ENCODE data around the gene AOPEP. TPM values are rescaled to one million over a fixed set of nuclear protein-coding genes. Genes with fewer than 3 reads are reported as not detected.

The AOPEP gene
- total RNA-seq, 2 experiments from 2014 or later: 10.7 to 12.2 TPM

DNA sequence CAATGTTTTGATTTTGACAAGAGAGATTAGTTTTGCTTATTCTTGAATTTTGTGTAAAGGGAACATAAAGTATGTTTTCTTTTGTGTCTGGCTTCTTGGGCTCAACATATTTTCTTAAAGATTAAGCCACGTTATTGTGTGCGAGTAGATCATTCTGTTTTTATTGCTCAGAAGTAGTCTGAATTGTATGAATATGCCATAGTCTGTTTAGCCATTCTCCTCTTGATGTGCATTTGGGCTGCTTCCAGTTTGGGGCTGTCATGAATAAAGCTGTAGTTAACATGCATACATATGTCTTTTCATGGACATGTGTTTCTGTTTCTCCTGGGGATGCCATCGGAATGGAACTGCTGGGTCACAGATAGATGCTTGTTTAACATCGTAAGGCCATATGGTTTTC is 392.1 kb downstream of the AOPEP start:
- Mint-ChIP-seq H3K27me3 (no peaks in the 10 kb centered on the region), H3K27ac (no peak overlapping the region), H3K4me3 (no peak overlapping the region), H3K9me3 (no peaks in the 10 kb centered on the region), H3K4me1 (ENCODE audit: low read depth) (no peaks in the 10 kb centered on the region), H3K36me3 (no peaks in the 10 kb centered on the region)
- ChIA-PET POLR2A (no interaction called here), CTCF (interaction anchor here (0.9 to 1.2 kb wide), 4 partner anchors 8 to 438 kb away, joined by 3 to 5 read pairs (median 4); no protein-coding TSS in a partner anchor)
- no peak for DNase-seq
- intact Hi-C loops (cut with micrococcal nuclease): no loop called here

DNA sequence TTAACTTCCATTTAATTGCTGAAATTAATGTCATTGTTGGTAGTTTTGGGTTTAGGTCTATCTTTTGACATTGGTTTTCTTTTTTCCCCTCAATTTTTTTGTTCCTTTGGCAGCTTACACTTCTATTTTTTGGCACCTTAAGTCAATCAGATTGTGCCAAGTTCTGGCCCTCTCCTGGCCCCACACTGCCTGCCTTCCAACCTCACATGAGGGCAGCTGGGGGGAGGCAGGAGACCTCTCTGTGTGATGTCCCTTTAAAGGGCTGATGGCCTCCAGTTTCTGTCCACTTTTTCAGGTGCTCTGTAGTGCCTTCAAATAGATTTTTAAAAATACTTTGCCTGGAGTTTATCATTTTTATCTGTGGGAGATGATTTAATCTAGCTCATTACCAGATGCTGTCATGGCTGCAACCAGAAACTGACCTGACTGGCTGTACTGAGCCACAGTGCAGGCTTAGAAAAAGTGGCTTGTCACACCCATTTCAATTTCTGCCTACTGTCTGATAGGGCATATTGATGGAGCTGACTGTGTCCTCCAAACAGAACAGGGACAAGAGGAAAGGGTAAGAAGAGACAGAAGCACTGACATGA is 394.4 kb downstream of the AOPEP start:
- ChIA-PET CTCF (interaction anchor here (0.7 to 2.7 kb wide), 2 partner anchors 10 to 417 kb away, joined by 3 to 9 read pairs; no protein-coding TSS in a partner anchor), POLR2A (no interaction called here)
- H3K36me3 Mint-ChIP-seq: peaks cover 2% of the 10 kb centered on the region
- no peak overlapping the region for H3K4me3 Mint-ChIP-seq
- no peaks in the 10 kb centered on the region for H3K4me1 Mint-ChIP-seq (ENCODE audit: low read depth)
- no peaks in the 10 kb centered on the region for H3K9me3 Mint-ChIP-seq
- intact Hi-C loops (cut with micrococcal nuclease): no loop called here
- no peak for DNase-seq
- H3K27me3 Mint-ChIP-seq: no peaks in the 10 kb centered on the region
- H3K27ac Mint-ChIP-seq: no peak overlapping the region

DNA sequence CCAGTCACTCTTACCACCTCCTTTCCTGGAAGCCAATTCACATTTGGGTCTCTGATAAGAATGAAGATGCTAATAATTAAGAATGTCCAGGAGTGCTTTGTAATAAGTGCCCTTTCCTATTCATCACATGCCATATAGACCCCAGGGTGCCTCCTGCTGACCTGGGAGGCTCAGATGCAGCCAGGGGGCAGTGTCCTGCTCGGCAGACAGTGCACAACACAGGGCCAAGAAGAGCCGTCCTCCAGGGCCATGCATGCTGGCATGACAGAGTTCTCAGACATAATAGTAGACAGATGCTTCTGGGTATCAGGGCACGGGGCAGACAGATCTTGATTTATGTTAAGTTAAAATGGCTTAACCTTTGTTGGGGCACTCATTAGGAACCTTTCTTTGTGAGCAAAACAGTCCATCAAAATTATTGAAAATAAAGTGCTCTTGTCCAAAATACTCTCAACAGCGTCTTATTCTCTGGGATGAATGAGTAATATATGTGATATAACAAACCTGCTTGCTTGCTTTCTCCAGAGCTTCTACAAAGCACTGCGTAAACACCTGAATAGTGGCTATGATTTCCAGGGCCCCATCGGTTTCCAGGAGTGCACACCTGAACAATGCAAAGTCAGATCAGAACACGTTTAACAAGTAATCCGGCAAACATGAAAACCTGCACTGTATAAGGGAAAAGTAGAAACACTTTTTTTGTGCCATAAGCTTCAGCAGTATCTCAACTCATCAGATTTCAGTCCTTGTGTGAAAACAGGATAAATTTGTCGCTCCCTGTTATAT is 398.3 kb downstream of the AOPEP start:
- POLR2A ChIA-PET: no interaction called here
- intact Hi-C loops (cut with micrococcal nuclease): loop anchor here (5.0 kb wide), 1 partner anchor 457 kb away; no protein-coding TSS in a partner anchor
- Mint-ChIP-seq H3K9me3 (no peaks in the 10 kb centered on the region), H3K4me1 (ENCODE audit: low read depth) (no peaks in the 10 kb centered on the region), H3K4me3 (no peak overlapping the region), H3K27me3 (no peaks in the 10 kb centered on the region), H3K36me3 (peaks cover 2% of the 10 kb centered on the region), H3K27ac (no peak overlapping the region)
- DNase-seq: no peak
- CTCF ChIA-PET: interaction anchor here (1.2 to 12.4 kb wide), 5 partner anchors 43 to 456 kb away, joined by 3 to 348 read pairs (median 86); no protein-coding TSS in a partner anchor

GRCh38 chr9:95125652-95126051 is 399.2 kb downstream of the AOPEP start:
- ChIA-PET POLR2A (no interaction called here), CTCF (interaction anchor here (0.7 to 12.4 kb wide), 10 partner anchors 43 to 571 kb away, joined by 3 to 348 read pairs (median 5); partner anchors contain the start of gene PCAT7)
- H3K36me3 Mint-ChIP-seq: peaks cover 2% of the 10 kb centered on the region
- DNase-seq: no peak
- no peaks in the 10 kb centered on the region for H3K4me1 Mint-ChIP-seq (ENCODE audit: low read depth)
- H3K27me3 Mint-ChIP-seq: no peaks in the 10 kb centered on the region
- intact Hi-C loops (cut with micrococcal nuclease): loop anchor here (5.0 kb wide), 1 partner anchor 458 kb away; no protein-coding TSS in a partner anchor
- H3K4me3 Mint-ChIP-seq: no peak overlapping the region
- no peaks in the 10 kb centered on the region for H3K9me3 Mint-ChIP-seq
- H3K27ac Mint-ChIP-seq: no peak overlapping the region

GRCh38 chr9:95126739-95127138 is 400.2 kb downstream of the AOPEP start:
- no peaks in the 10 kb centered on the region for H3K27me3 Mint-ChIP-seq
- no peaks in the 10 kb centered on the region for H3K4me1 Mint-ChIP-seq (ENCODE audit: low read depth)
- no peak overlapping the region for H3K27ac Mint-ChIP-seq
- H3K36me3 Mint-ChIP-seq: peaks cover 2% of the 10 kb centered on the region
- no peak overlapping the region for H3K4me3 Mint-ChIP-seq
- intact Hi-C loops (cut with micrococcal nuclease): loop anchor here (1.0 to 5.0 kb wide), 3 partner anchors 343 to 459 kb away; no protein-coding TSS in a partner anchor
- H3K9me3 Mint-ChIP-seq: no peaks in the 10 kb centered on the region
- CTCF ChIA-PET: interaction anchor here (1.0 to 12.4 kb wide), 17 partner anchors 9 to 572 kb away, joined by 3 to 348 read pairs (median 5); partner anchors contain the start of gene PCAT7
- POLR2A ChIA-PET: no interaction called here
- DNase-seq: no peak

DNA sequence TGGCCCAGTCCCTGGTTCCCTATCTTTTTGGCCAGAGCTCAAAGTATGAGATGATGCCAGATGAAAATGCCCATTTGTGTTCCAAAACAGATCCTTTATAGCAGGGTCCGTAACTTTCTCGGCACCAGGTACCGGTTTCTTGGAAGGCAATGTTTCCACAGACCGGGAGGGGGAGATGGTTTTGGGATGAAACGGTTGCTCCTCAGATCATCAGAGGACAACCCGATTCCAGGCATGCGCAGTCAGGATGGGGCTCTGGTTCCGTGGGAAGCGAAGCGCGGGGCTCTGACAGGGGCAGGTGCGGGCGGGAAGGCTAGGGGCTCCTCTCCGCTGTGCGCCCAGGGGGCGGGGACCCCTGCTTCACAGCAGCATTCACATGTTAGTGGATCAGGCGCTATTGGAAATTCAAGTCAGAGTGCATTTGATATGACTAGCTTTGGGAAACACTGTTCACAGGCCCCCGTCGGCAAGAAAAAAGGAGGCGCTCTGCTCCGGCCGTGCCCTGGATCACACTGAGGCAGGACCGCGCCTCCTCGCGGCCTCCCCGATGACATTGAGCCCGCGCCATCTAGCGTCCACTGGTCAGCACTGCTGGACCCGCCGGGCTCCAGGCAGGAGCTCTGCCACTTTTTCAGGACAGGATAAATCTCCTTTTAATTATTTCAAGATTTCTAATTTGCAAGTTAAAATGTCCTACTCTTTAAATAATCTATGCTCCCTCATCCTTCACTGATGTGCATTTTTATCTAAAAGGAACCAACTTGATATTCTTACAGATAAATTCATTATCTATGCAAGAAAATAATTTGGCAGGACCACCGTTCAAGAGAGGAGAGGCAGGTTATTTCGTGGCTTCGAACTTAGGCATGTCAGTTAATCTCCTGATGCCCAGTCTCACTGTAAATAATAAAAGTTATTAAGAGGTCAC is 401.0 kb downstream of the AOPEP start:
- H3K27me3 Mint-ChIP-seq: no peaks in the 10 kb centered on the region
- intact Hi-C loops (cut with micrococcal nuclease): loop anchor here (1.0 to 5.0 kb wide), 3 partner anchors 344 to 460 kb away; no protein-coding TSS in a partner anchor
- no peak overlapping the region for H3K4me3 Mint-ChIP-seq
- H3K4me1 Mint-ChIP-seq (ENCODE audit: low read depth): no peaks in the 10 kb centered on the region
- CTCF ChIA-PET: interaction anchor here (0.6 to 12.4 kb wide), 52 partner anchors 8 to 1090 kb away, joined by 3 to 348 read pairs (median 4); partner anchors contain the start of genes AOPEP and PCAT7
- DNase-seq: peak; percentile 84
- POLR2A ChIA-PET: interaction anchor here (0.5 to 1.0 kb wide), 2 partner anchors 116 to 446 kb away, joined by 3 read pairs; no protein-coding TSS in a partner anchor
- H3K9me3 Mint-ChIP-seq: no peaks in the 10 kb centered on the region
- H3K36me3 Mint-ChIP-seq: peaks cover 2% of the 10 kb centered on the region
- H3K27ac Mint-ChIP-seq: no peak overlapping the region

GRCh38 chr9:95128177-95128524 is 401.7 kb downstream of the AOPEP start:
- H3K27ac Mint-ChIP-seq: no peak overlapping the region
- H3K36me3 Mint-ChIP-seq: peaks cover 2% of the 10 kb centered on the region
- no peaks in the 10 kb centered on the region for H3K27me3 Mint-ChIP-seq
- H3K4me1 Mint-ChIP-seq (ENCODE audit: low read depth): no peaks in the 10 kb centered on the region
- ChIA-PET CTCF (interaction anchor here (0.6 to 12.4 kb wide), 49 partner anchors 9 to 1090 kb away, joined by 3 to 348 read pairs (median 4); partner anchors contain the start of gene AOPEP), POLR2A (interaction anchor here (0.5 to 1.0 kb wide), 2 partner anchors 117 to 447 kb away, joined by 3 read pairs; no protein-coding TSS in a partner anchor)
- no peaks in the 10 kb centered on the region for H3K9me3 Mint-ChIP-seq
- intact Hi-C loops (cut with micrococcal nuclease): loop anchor here (5.0 kb wide), 1 partner anchor 461 kb away; no protein-coding TSS in a partner anchor
- no peak overlapping the region for H3K4me3 Mint-ChIP-seq
- DNase-seq: no peak

DNA sequence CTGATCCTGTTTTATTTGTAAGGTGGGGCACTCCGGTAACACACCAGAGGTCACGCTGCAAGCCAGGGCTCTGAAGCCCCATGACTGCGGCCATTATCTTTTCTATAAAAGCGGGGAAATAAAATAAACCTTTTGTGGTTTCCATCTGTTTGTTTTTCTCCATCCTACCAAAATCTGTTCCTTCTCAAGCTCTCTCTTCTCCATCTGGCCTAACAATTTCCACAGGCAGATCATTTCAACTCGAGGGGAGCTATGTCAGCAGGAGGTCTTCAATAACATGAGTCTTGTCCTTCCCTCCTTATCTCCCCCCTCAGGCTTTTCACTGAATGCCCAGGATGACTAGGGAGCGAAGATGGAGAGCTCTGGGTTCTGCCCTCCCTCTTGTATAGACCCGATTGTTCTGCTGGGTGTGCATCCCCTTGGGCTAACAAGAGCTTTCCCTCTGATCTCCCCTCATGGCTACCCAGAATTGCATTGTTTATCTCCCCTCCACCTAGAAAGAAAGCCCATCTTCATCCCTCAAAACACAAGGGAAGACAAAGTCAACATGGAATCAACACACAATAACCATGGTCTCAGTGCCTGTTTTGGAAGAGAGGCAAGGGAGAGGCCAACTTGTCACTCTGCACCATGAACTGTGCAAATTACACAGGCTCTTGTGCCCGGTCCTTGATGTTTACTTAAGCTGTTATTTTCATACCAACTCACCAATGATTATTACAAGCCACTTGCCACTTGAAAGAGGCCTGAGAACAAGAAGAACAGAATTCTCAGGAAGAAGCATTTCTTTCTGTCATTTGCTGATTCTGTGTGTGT is 403.2 kb downstream of the AOPEP start:
- no peaks in the 10 kb centered on the region for H3K9me3 Mint-ChIP-seq
- no peaks in the 10 kb centered on the region for H3K36me3 Mint-ChIP-seq
- ChIA-PET POLR2A (interaction anchor here (1.4 kb wide), 1 partner anchor 461 kb away, joined by 5 read pairs; no protein-coding TSS in a partner anchor), CTCF (interaction anchor here (0.6 to 12.4 kb wide), 14 partner anchors 9 to 461 kb away, joined by 3 to 348 read pairs (median 6); no protein-coding TSS in a partner anchor)
- H3K4me1 Mint-ChIP-seq (ENCODE audit: low read depth): no peaks in the 10 kb centered on the region
- H3K4me3 Mint-ChIP-seq: no peak overlapping the region
- H3K27ac Mint-ChIP-seq: no peak overlapping the region
- DNase-seq: no peak
- intact Hi-C loops (cut with micrococcal nuclease): loop anchor here (5.0 kb wide), 1 partner anchor 462 kb away; no protein-coding TSS in a partner anchor
- H3K27me3 Mint-ChIP-seq: no peaks in the 10 kb centered on the region

- Mint-ChIP-seq H3K4me3 (no peak overlapping the region), H3K27me3 (no peaks in the 10 kb centered on the region), H3K36me3 (no peaks in the 10 kb centered on the region), H3K9me3 (no peaks in the 10 kb centered on the region), H3K4me1 (ENCODE audit: low read depth) (no peaks in the 10 kb centered on the region), H3K27ac (no peak overlapping the region)
- intact Hi-C loops (cut with micrococcal nuclease): no loop called here
- POLR2A ChIA-PET: interaction anchor here (0.8 kb wide), 1 partner anchor 350 kb away, joined by 3 read pairs; no protein-coding TSS in a partner anchor
- no peak for DNase-seq
- CTCF ChIA-PET: interaction anchor here (0.5 to 12.4 kb wide), 30 partner anchors 10 to 576 kb away, joined by 3 to 348 read pairs (median 4); partner anchors contain the start of genes AOPEP and PCAT7
Measured at GRCh38 chr9:95130484-95130883, 404.0 kb downstream of the AOPEP start.

Data from activated CD4-positive, alpha-beta memory T cell treated with anti-CD3 and anti-CD28 coated beads for 36 hours (primary cell).